ENCODE data around the gene SLC12A8.

SLC12A8 gene

DNA sequence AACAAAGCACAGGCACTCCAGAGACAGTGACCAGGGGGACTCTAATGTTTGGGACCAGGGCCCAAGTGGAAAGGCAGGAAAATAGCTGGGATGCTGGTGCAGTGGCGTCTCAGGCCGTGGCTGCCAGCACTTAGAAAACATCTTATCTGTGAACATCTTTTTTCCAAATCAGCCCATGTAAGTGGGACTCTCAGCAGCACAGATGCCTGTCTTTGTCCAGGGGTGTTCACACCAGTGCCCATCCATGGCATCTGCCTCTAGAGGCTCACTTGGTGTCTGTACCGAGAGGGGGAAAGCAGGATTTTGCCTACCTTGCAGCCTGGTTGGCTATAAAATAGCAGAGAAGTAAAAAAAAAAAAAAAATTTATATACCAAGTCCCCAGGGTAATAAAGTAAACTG, 26.7 kb downstream of the SLC12A8 start:
- DNase-seq: no peak

DNA sequence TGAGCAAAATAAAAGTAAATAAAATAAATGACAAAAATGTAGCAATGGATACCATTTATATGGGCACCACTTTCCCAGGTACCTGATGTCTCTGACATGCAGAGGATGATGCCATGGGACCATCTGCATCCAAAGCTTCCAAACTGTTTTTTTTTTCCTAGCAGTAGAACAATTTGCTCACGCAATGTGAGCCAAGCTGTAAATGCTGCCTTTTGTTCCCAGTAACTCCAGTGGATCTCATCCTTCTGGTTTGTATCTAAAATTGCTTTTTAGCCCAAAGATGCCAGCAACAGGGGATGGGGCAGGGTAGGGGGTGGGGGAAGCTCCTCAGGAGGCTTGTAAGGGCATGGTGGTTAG, 32.7 kb downstream of the SLC12A8 start:
- no peak for DNase-seq

DNA sequence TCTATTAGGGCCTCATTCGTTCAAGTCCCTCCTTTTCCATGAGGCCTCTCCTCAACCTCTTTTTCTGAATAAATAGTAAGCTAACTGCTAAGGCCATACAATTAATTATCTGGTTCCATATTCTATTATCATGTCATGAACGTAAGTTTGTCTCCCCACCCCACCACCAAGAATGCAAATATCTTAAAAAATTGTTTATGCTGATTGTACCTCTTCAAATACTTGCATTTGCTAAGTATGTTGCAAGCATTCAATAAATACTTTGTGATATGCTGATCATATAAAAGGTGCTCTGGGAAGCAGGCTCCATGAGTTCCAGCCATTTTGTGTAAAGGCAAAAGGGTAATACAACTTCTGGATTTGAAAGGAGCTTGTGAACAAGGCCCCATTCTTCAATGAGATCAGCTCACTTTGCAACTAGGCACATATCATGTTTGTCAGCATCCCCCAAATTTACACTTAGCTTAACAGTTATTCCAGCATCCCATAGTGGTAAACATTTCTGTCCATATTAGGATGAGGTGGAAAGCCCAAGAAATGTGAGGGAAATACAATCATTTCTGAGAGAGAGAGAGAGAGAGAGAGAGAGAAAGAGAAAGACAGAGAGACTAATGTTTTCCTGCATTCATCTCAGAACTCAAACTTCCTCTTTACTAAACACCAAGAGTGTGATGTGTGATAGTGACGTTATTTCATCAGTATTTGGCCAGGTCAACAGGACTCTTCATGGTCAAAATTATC, 33.2 kb downstream of the SLC12A8 start:
- DNase-seq: no peak

DNA sequence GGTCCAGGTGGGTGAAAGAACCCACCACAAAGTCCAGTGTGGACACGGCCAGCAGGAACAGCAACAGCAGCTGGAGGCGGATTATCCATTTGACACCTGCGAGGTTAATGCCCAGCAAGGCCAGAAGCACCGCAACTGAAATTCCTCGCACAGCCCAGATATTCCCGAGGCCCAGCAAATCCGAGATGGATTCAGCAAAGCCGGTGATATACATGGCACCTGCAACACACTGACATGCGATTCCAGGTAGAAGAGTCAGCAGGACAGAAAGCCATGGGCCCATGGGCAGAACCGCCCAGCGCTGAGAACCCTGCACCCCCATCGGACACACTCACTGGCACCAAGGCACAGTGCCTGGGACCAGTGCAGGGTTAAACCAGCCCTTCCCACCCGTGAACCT, 34.8 kb downstream of the SLC12A8 start:
- no peak for DNase-seq

DNA sequence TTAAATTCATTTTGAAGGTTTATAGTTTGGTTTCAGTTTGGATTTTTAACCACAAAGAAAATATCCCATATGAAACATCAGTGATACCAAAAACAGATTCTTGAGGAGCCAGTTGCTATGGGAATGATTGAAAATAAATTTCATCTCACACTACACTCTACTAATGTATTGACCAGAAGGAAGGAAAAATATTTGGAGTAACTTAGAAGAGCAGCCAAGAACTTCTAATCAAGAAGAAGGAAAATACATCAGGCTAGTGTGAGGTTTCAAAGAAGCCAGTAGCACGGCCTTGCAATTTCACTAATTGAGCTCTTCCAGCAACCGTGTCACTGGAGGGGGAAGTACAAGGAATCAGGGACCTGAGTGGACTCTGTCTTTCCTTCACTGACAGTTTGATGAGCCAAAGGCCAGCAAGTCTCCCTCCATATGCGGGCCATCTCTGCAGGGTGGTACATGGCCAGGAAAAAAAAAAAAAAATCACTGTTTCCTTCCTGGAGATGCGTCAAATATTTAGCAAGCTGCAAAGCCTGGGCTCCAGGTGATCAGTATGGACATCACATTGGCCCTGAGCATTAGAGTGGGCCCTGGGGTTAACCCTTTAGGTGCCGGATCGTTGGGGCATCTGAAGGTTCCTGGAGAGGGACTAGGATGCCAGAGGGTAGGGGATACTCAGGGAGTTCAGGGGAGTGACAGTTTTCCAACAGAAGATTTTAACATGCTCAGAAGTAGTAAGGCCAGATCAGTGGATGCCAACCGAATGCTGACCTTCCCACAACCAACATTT, 37.1 kb downstream of the SLC12A8 start:
- no peak for DNase-seq

DNA sequence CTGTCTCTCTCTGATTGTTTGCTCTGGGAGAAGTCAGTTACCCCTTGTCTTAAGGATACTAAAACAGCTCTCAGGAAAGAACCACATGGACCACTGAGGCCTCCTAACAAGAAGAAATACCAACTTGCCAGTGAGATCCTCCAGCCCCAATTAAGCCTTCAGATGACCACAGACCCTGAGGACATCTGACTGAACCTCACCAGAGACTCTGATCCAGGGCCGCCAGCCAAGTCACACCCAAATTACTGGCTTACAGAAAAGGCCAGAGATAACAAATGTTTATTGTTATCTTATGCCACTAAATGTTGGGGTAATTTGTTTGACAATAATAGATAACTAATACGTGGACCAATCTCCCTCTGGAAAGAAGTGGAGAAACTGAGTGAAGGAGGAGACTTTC, 40.2 kb downstream of the SLC12A8 start:
- no peak for DNase-seq

DNA sequence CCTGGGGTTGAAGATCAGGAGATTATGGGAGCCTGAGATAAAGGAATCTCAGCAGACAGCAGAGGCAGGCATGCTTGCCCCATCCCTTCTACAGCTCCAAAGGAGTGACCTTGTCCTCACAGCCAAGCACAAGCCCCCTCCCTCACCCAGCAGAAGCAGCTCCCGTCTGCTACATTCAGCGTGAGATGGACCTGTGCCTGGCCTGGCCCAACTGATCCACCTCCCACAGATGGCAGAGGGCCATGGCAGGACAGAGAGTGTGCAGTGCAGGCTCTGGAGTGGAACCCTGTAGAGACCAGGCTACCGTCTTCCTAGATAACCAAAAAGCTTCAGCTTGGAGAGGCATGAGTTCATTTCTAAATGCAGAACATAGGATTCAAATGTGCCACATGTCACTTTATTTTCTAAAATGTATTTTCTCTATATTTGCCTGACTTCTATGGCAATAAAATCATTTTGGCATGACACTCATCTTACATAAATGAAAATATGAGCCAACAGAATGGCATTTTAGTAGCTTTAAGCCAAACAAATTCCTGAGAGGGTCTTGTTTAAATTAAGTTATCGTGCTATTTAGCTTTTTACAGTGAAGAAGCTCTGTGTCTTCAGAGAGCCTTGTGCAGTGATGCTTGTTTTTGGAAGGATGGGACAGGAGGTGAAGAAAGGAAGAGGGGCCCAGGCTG, 43.7 kb downstream of the SLC12A8 start:
- no peak for DNase-seq

DNA sequence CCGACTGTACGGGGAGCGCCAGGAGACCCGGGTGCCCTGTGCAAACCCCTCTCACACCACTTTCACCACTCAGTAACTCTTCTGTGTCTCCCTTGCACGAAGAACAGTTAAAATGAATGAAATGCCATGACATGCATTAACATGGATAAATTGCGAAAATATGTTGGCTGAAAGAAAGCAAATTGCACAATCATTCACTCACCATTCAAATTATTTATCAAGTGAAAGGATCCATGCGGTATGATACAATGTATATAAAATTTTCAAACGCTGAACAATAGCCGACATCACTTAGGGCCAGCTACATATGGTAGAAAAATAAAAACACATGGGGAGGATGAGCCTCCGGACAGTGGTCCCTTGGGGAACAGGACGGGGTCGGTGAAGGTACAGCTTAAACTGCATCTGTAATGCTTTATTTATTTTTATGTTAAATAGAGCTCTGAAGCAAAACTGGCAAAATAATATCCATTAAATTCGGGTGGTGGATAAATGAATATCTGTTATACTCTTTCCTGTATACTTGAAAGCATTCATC, 45.9 kb downstream of the SLC12A8 start:
- no peak for DNase-seq

DNA sequence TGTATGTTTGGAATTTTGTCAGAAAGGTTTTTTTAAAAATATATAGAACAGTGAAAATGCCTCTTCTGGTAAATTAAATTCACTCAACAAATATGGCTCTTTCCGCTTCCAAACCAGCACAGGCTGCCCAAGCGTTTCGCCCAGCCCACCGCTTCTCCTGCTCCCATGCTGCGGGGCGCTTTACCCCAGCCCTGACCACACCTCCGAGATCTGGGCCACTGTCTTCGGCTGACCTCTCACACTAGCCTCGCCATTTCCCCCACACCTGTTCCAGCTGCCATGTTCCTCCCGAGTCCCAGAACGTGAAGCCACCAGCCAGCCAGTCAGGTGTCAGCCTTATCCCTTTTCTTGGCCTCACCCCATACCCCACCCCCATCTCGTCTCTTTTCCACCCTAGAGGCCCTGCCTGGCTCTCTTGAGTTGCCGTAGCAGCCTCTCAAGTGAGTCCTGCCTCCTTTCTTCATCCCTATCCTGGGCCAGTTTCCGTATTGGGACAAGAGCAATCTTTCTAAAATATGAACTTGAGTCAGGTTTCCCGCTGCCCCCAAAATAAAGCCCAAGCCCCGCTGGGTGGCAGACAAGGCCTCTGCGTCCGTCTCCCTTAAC, 46.5 kb downstream of the SLC12A8 start:
- no peak for DNase-seq

DNA sequence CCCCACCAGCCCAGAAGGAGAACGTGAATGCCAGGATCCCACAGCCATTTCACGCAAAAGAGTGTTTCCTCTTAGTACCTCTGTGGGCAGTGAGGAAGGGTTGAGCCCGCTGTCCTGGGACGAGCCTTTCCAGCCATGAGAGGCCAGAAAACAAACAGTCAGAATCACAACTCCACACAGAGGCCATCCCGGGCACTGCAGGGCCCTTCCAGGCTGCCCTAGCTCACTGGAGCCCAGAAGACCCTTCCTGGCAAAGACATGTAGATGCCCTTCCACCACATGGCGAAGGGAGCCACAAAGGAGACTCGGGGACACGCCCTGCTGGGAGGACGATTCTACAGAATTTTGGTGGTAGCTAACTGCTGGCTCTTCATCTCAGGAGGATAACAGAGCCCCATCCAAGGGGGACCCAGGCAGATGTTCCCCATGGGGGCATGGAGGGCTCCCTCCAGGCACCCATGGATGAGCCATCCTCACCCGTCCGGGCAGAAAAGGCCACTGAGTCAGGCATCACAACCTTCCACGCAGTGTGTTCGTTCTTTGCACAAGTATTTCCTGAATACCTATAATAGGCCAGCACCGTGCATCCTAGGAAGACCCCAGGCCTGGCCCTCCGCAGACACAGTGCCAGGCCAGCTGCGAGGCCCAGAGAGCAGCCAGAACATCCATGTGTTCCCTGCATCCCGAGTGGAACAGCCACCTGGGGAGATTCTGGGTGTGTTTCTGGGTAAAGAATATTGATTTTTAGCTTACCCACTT, 47.2 kb downstream of the SLC12A8 start:
- DNase-seq: peak; percentile 42

DNA sequence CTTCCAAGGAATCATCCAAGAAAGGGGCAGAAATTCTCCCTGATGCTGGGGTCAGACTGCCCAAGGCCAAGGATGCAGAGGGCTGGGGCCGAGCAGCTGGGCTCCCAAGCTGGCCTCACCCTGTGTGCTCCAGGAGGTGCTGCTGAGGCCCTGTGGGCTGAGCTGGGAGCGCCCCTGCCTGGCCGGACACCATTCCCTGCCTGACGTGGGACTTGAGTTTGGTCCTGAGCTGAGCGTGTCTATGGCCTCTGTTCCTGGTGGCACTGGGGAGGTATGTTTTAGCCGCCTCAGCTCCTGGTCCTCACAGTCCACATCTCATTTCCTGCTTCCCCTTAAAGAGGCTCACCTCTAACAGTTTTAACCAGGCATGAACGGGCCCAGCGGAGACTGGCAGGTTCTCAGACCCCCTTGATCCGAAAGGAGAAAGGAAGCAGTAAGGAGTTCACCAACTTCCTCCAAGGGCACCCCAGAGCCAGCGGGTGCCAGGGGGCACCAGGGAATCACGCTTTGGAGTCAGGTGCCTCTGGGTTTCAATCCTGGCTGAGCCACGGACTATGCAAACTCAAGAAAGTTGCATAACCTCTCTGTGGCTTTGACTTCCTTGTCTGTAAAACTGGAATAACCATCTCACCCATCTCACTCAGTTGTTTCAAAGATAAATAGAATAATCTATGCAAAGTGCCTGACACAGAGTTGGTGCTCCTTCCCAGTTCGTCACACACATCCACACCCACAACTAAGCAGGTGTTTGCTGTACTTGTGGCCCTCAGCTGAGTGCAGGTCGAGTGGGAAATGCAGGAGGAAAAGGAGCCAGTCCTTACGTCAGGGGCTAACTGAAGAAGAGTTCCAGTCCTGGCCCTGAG, 48.6 kb downstream of the SLC12A8 start:
- DNase-seq: peak; percentile 42

DNA sequence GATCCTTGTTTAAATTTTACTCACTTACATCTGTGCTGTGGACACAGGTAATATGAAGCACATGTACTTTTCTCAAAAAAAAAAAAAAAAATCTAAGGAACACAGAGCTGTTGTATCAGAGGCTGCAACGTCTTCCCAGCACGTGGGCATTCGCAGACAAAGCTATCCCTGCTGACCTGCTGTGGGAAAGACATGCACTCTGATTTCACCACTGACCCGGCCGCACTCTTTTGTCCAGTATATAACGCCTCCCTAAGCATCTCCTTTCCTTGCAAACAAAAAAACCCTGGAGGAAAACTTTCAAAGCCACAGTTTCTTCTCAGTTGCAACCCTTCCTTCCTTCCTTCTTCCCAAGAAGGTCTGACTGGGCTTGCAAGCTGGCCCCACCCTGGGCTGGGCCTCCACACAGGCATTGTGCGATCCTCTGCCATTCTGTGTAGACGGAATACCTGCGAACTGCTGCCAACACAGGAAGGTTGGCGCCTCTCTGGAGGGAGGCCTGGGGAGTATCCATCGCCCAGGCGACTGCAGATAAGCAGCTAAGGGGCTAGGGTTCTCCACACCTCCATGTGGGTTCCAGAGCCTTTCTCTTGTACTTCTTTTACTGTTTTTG, 50.8 kb downstream of the SLC12A8 start:
- DNase-seq: no peak

DNA sequence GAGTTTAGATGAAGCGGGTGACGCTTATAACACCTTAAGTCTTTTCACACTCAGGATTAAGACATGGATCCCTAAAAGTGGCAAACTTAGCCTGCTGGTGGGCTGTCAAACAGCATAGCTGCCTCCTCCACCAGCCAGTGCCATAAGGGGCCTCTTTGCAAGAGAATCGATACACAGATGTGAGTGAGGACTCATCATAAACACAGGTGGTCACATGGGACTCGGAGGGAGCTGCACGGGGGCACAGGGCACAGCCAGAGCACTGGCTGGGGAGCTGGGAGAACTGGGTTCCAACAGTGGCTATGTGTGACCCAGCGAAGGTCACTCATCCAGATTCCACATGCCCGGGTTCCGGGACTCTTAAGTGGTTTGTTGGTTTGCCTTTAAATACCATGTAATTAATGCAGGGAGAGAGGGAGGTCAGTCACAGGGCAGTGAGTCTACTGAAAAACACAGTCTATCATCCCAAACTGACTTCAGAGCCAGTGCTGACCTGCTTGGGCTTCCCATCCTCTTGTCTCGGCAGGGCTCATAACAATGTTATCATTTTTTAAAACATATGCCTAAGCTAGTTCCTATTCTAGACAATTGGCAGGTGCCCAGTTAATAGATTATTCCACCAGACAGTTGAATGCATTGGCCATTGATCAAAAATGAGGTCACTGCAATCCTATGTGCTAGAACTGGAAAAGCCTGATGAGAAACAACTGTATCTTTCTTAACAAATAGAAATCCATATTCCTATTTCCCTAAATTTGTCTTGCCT, 51.8 kb downstream of the SLC12A8 start:
- DNase-seq: no peak

DNA sequence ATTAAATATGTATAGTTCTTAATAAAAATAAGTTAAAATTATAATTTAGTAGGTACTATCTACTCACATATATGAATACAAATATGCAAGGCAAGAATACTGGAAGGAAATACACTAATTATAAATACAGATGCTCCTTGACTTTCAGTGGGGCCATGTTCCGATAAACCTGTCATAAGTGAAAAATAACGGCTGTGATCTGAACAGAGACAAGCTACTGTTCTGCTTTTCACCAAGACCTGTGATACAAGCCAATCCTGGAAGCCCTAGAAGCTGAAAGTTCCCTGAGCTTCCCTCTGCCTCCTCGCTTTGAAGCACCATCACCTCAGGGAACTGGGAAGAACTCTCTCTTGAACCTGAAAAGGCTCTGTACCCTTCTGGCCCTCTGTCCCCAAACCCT, 55.4 kb downstream of the SLC12A8 start:
- DNase-seq: no peak

DNA sequence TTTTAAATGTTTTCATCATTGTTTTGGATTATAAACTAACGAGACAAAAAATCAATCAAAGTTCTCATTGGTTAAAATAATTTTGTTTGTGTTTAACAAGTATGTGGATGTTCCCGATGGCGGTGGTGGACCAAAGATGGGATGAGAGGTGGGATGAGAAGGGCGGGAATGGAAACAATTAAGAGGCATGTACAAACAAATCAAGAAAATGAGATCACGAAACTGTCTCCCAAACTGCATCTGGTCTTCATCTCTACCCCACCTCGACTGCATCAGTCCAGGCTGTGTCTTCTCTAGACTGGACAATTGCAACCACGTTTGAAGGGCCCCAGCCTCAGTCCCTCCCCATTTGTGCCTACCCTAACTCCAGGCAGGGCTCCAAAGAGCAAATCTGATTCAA, 56.1 kb downstream of the SLC12A8 start:
- DNase-seq: peak; percentile 54

DNA sequence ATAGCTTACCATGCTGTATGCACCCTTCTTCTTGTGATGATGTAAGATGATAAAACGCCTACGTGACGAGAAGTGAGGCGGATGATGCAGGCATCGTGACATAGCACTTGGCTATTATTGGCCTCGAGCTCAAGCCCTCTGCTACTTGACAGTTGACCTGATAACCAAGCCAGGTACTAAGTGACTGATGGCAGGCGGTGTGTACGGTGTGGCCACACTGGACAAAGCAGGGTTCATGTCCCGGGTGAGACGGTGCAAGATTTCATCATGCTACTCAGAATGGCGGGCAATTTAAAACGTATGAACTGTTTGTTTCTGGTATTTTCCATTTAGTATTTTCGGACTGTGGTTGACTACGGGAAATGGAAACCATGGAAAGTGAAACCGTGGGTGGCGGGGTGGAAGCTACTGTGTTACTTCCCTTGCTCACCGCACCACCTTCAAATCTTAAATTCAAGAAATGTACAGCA, 57.7 kb downstream of the SLC12A8 start:
- no peak for DNase-seq

DNA sequence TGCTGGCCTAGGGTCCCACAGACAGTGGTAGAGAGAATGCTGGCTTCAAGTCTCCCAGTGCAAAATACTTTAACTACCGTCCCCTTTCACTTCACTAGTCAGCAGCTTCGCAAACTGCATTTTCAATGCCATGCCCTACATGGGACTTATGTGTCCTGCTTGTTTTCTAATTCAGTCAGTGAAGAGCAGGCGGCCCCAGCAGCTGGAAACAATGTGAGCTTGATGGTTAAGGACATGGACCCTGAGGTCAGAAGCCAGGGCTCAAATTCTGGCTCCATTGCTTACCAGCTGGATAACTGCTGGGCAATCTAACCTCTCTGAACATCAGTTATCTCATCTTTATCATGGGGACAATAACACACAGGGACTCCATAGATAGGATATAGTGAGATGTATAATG, 58.4 kb downstream of the SLC12A8 start:
- DNase-seq: no peak

DNA sequence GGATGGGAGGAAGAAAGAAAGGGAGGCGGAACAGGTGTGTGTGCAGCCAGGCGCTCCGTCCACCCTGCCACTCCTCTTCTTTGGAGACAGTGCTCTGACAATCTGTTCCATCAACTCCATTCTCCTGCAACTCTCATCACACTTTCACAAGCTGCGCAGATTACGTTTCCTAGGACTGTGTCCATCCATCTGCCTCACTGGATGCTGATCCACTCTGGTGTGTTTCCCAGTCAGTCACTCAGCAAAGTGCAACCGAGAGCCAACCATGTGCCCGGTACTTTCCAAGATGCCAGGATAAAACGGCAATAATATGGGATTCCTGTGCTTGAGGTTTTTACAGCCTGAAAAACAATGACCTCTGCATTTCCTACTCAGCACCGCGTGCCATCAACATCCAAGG, 59.6 kb downstream of the SLC12A8 start:
- no peak for DNase-seq

DNA sequence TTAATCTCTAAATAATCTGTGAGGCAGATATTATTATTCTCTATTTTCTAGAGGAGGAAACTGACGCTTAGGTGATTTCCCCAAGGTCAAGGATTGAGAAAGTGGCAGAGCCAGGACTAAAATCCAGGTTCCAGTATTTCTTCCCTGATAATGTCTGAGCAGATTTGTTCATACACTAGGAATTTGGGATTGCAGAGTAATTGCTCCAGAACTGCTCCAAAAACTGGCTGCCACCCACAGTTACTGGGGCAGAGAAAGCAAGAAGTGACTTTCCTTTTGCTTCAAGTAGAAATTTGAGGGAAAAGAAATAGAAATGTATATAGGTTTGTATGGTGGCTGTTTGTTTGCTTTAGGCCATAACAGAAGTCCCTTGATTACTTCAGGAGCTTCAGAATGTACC, 60.6 kb downstream of the SLC12A8 start:
- DNase-seq: no peak

DNA sequence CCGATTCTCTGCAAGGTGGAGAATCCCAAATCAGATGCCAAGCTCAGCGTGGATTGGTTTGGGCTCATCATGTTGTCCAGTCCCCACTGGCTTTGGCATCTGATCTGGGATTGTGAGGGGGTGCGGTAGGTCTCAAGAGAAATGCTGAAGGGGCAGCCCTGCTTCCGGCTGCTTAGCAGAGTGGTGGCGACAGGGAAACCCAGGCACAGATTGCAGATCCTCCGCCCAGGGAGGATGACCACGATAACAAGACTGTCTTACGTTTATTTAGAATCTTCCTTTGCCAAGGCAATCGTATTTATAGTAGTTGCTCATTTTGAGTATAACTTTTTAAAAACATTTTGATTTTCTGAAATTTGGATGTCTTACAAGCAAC, 61.1 kb downstream of the SLC12A8 start:
- DNase-seq: no peak

Measured in DMS53 (cell line).